Pancreas (tissue), 10 donors: ENCODE measurements around the gene MIP. TPM values are rescaled to one million over a fixed set of nuclear protein-coding genes. Genes with fewer than 3 reads are reported as not detected.

Experiments used
- ATAC-seq, 4 donors: fragments of 200-7000 bp; cut with Tn5 transposase; one replicate each; pipeline versions ENCODE4 v1.8.0 to v1.9.1; 2020; ENCODE audit warnings: mild to moderate bottlenecking in 4 of 4, moderate library complexity in 4 of 4
- DNase-seq, 6 donors: peaks; one replicate each; pipeline ENCODE4 v3.0.0-alpha.2; 2020
- FAIRE-seq: peaks from 2 replicates; lab custom pipeline; 2012; peaks lifted over from hg19 to GRCh38; lab: Jason Lieb, UNC
- H3K27ac ChIP-seq, 4 donors: fragments of 200-600 bp; sonication (generic); 1 replicate in 3 of 4; 2 replicates in 1 of 4; pipeline versions ENCODE4 v1.5.0 to v1.8.0; 2020
- H3K27me3 ChIP-seq, 4 donors: fragments of 200-600 bp; one replicate each; pipeline ENCODE4 v1.8.0; 2021
- H3K36me3 ChIP-seq, 3 donors: fragments of 200-600 bp; sonication (generic) in 1 of 3; one replicate each; pipeline versions ENCODE4 v1.5.0 to v1.8.0; 2020 to 2021
- H3K4me1 ChIP-seq, 3 donors: fragments of 200-600 bp; one replicate each; pipeline ENCODE4 v1.8.0; 2021
- H3K4me3 ChIP-seq, 4 donors: fragments of 200-600 bp; sonication (generic) in 2 of 4; one replicate each; pipeline versions ENCODE4 v1.5.0 to v1.8.0; 2020 to 2021
- H3K9me3 ChIP-seq, 4 donors: fragments of 200-600 bp; one replicate each; pipeline ENCODE4 v1.8.0; 2021
- WGBS, 2 donors: extraction: QIAGEN DNeasy Blood & Tissue Kit; methylation state at CpG; one replicate each; pipeline ENCODE4 v1.1.7; 2013; 5-methylcytosine and 5-hydroxymethylcytosine counted together
- intact Hi-C, 3 donors: fragments of 100-400 bp; cut with DNase I; formaldehyde crosslinking; loops; one replicate each; pipeline versions ENCODE4 v1.11.1 to v1.14.2; 2022
- polyA plus RNA-seq, 2 donors: library from polyadenylated mRNA; stranded (reverse); fragments of 200-250 nt; gene quantifications; one replicate each; pipeline ENCODE4 v1.2.3, GENCODE V29; 2013
- total RNA-seq, 6 donors: library from RNA; stranded (reverse); fragmentation: NEBNext Ultra II Directional in 4 of 6; extraction: Animal tissue kit (Norgen Biotek cat#: 25700) in 4 of 6; gene quantifications; one replicate each; pipeline versions ENCODE4 v1.2.1 to v1.2.4, GENCODE V29; 2021 to 2023
- TF ChIP-seq, protein P1 (sequence below), 4 donors: fragments of 200-600 bp; sonication (generic) in 3 of 4; IDR thresholded peaks; one replicate each; pipeline versions ENCODE4 v1.5.0 to v1.8.0; 2021; ENCODE audit warnings: antibody characterized with exemption in 4 of 4
- donor health status: healthy with polysubstance abuse.
- donor health status: DM: no; HTN: no; CAD: no; lungs with moderate emphysema.
- donor health status: DM: no; HTN: no; CAD: no.
- donor health status: control.
- donor health status: control.
- donor health status: Bipolar disorder and iron deficiency.
- donor health status: DM: yes; HTN: yes; CAD: no.
- donor health status: DM: no; HTN: no; CAD: no.
- donor health status: DM: no; HTN: no; CAD: no.
- donor health status: DM: yes; HTN: yes; CAD: no.

MIP gene
- total and polyA plus RNA-seq, 8 donors: not detected

DNA sequence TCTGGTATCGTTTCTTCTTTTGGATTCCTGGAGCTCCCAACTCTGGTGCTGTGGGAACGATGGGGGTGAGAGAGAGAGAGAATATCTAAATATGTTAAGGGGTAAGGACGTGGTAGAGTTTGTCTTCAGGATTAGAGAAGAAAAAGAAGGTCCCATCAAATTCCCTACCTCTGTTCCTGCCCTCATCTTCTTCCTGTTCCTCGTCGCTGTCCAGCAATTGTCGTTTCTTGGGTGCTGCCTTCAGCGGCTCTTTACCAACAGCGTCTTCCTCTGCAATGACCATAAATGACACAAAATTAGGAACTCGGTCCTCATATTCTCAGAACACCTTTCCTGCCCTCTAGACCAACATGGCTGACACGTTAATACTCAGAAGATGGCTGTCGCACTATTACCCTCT, 36.7 kb downstream of the MIP start:
- WGBS, 2 donors: 93 to 96% methylated on average over 11 of the region's 11 CpGs
- Histone ChIP-seq H3K27me3 (no peaks in the 10 kb centered on the region), H3K36me3 (no peaks in the 10 kb centered on the region), H3K9me3 (no peaks in the 10 kb centered on the region), H3K27ac (no peak overlapping the region), H3K4me3 (no peak overlapping the region), H3K4me1 (no peaks in the 10 kb centered on the region)
- no peak for FAIRE-seq
- TF ChIP-seq, protein P1, sequence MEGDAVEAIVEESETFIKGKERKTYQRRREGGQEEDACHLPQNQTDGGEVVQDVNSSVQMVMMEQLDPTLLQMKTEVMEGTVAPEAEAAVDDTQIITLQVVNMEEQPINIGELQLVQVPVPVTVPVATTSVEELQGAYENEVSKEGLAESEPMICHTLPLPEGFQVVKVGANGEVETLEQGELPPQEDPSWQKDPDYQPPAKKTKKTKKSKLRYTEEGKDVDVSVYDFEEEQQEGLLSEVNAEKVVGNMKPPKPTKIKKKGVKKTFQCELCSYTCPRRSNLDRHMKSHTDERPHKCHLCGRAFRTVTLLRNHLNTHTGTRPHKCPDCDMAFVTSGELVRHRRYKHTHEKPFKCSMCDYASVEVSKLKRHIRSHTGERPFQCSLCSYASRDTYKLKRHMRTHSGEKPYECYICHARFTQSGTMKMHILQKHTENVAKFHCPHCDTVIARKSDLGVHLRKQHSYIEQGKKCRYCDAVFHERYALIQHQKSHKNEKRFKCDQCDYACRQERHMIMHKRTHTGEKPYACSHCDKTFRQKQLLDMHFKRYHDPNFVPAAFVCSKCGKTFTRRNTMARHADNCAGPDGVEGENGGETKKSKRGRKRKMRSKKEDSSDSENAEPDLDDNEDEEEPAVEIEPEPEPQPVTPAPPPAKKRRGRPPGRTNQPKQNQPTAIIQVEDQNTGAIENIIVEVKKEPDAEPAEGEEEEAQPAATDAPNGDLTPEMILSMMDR (IDR thresholded peaks at IDR 0.05): no peak
- intact Hi-C loops: no loop called here
- no peak for ATAC-seq
- DNase-seq: no peak

DNA sequence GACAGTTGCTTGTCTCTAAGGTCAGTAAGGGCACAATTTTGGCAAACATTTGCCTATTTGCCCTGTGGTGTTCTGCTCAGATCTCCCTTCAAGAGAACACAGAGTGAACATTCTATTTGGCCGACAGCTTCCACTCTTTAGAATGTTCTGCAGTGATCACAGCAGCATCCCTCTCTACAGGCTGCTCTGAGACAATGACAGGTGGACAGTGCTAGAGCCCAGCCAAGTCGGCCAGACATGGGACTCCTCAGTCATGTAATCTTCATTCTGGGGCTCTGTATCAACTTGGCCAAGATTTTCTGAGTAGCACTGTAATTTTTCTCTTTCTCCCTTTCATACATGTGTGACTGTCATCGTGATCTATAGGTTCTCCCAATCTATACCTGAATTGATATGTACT, 40.1 kb downstream of the MIP start:
- no peak overlapping the region for H3K27ac ChIP-seq
- no peak for FAIRE-seq
- no peak for DNase-seq
- H3K36me3 ChIP-seq: no peaks in the 10 kb centered on the region
- TF ChIP-seq, protein P1 (IDR thresholded peaks at IDR 0.05): no peak
- intact Hi-C loops: no loop called here
- ATAC-seq: no peak
- no peaks in the 10 kb centered on the region for H3K4me1 ChIP-seq
- no peaks in the 10 kb centered on the region for H3K9me3 ChIP-seq
- H3K4me3 ChIP-seq: no peak overlapping the region
- WGBS, 2 donors: 94 to 95% methylated on average over 3 of the region's 3 CpGs
- no peaks in the 10 kb centered on the region for H3K27me3 ChIP-seq

DNA sequence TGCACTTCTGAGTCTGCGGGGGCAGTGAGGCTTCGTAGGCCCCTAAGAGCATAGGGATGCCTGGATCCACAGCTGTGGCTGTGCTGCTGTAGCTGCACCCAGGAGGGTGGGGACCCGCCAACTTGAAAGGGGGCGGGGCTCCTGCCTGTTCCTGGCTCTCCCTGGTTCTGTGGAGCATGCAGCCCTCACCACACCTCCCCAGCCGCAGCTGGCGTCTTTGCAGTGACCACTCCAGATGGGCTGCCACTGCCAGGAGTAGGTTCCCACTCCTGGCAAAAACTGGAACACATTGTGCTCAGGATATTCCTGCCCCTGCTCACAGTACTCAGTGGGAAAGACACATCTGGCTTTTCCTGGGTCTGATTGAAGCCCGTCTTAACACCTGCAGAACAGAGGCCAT, 41.1 kb downstream of the MIP start:
- Histone ChIP-seq H3K27ac (no peak overlapping the region), H3K36me3 (no peaks in the 10 kb centered on the region), H3K9me3 (no peaks in the 10 kb centered on the region), H3K4me3 (no peak overlapping the region), H3K27me3 (no peaks in the 10 kb centered on the region), H3K4me1 (no peaks in the 10 kb centered on the region)
- WGBS, 2 donors: 56 to 65% methylated on average over 7 of the region's 7 CpGs
- DNase-seq: peak; percentile 18 to 80 (median 68)
- ATAC-seq: peak; percentile 46 to 87 (median 76)
- intact Hi-C loops: no loop called here
- FAIRE-seq: no peak
- TF ChIP-seq, protein P1 (IDR thresholded peaks at IDR 0.05): no peak

DNA sequence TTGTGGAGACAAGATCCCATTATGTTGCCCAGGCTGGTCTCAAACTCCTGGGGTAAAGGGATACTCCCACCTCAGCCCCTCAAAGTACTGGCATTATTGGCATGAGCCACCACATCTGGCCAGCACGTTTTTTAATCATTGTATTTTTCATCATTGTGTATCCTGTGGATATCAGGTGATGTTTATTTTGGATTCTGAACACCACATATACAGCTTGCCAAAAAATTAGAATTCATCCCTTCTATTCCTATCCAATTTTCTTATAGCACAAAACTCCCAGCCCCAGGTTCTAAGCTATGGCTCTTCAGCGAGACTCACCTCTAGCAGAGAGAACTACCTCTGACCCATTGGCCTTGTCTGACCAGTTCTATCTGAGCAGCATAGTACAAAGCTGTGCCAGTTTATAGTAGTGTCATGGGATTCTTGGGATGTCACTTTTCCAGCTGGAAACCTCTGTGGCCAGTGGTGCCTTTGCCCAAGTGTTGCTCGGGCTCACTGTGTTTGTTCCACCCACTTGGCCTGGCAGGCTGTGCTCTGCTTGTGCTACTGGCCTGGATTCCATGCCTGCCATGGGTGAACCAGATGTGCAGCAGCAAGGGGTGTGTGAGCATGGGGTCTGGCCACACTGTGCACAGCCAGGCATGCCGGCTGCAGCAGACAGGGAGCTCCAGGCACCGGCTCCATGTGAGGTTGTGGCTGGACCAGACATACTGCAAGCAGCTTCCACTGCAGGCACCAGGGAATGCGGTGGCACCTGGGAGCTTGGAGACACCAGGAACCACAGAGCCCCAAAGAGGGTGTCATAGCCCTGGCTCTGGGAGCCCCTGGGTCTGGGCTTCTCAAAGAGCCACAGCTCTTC, 42.4 kb downstream of the MIP start:
- Histone ChIP-seq H3K9me3 (no peaks in the 10 kb centered on the region), H3K36me3 (no peaks in the 10 kb centered on the region), H3K27me3 (no peaks in the 10 kb centered on the region), H3K4me3 (no peak overlapping the region), H3K4me1 (no peaks in the 10 kb centered on the region), H3K27ac (no peak overlapping the region)
- intact Hi-C loops: no loop called here
- TF ChIP-seq, protein P1 (IDR thresholded peaks at IDR 0.05): no peak
- no peak for DNase-seq
- 77 to 79% methylated on average over 6 of the region's 6 CpGs for WGBS, 2 donors
- no peak for FAIRE-seq
- peak in 1 of 4 donors; percentile 22 for ATAC-seq

DNA sequence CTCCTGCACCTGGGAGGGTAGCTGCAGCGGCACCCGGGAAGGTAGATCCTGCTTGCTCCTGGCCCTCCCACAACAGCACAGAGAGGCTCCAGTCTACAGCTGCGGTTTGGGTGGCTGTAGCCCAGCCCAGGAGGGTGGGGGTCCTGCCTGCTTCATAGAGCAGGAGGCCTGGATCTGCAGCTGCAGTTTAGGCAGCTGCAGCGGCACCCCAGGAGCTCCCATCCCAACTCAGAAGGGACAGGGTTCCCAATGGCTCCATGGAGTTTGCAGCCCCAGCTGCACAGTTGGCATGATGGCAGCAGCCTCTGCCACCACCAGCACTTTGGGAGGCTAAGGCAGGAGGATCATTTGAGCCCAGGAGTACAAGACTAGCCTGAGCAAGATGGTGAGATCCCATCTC, 43.7 kb downstream of the MIP start:
- ATAC-seq (no peak), DNase-seq (no peak), FAIRE-seq (no peak)
- Histone ChIP-seq H3K27ac (no peak overlapping the region), H3K9me3 (no peaks in the 10 kb centered on the region), H3K36me3 (no peaks in the 10 kb centered on the region), H3K27me3 (no peaks in the 10 kb centered on the region), H3K4me1 (no peaks in the 10 kb centered on the region), H3K4me3 (no peak overlapping the region)
- 91 to 95% methylated on average over 4 of the region's 4 CpGs for WGBS, 2 donors
- TF ChIP-seq, protein P1 (IDR thresholded peaks at IDR 0.05): no peak
- intact Hi-C loops: no loop called here
